Thoracic aorta (tissue), 2 donors: ENCODE measurements around the gene UVSSA. TPM values are rescaled to one million over a fixed set of nuclear protein-coding genes. Genes with fewer than 3 reads are reported as not detected.

Source experiments
- ATAC-seq: fragments of 150-250 bp; one replicate; pipeline ENCODE4 v1.8.0; 2017; ENCODE audit warnings: low read depth; ENCODE audit not compliant: insufficient number of reproducible peaks, low FRiP score
- DNase-seq: peaks from one replicate; pipeline ENCODE4 v3.0.0-alpha.2; 2020; ENCODE audit warnings: low spot score
- H3K27ac ChIP-seq, 2 donors: fragments of 200-600 bp; sonication (generic); 1 replicate in 1 of 2; 2 replicates in 1 of 2; pipeline ENCODE4 v1.5.1; 2016; ENCODE audit warnings: mild to moderate bottlenecking in 2 of 2, moderate library complexity in 2 of 2
- H3K27me3 ChIP-seq: fragments of 200-600 bp; sonication (generic); replicated peaks from 2 replicates; pipeline ENCODE4 v1.6.0; 2016; ENCODE audit warnings: mild to moderate bottlenecking; ENCODE audit not compliant: insufficient read depth
- H3K36me3 ChIP-seq: fragments of 200-600 bp; sonication (generic); one replicate; pipeline ENCODE4 v1.5.1; 2016
- H3K4me1 ChIP-seq, 2 donors: fragments of 200-600 bp; sonication (generic); 1 replicate in 1 of 2; 2 replicates in 1 of 2; pipeline versions ENCODE4 v1.5.1 to v1.6.0; 2016; ENCODE audit warnings: low read depth in 2 of 2, mild to moderate bottlenecking in 1 of 2; ENCODE audit not compliant: control insufficient read depth in 1 of 2
- H3K4me3 ChIP-seq: fragments of 200-600 bp; sonication (generic); 2 replicates; pipeline ENCODE4 v1.5.1; 2016; ENCODE audit warnings: mild to moderate bottlenecking
- H3K9me3 ChIP-seq: fragments of 200-600 bp; sonication (generic); 2 replicates; pipeline ENCODE4 v1.5.1; 2016
- total RNA-seq, 2 donors: library from RNA; depleted of rRNA; stranded (reverse); fragments of >200 nt; gene quantifications; one replicate each; pipeline versions ENCODE4 v1.1.0 to v1.2.3, GENCODE V29; 2016
- TF ChIP-seq, protein P1 (sequence below): fragments of 200-600 bp; sonication (generic); IDR thresholded peaks from one replicate; pipeline ENCODE4 v1.5.1; 2019; ENCODE audit warnings: antibody characterized with exemption

The UVSSA gene
- total RNA-seq, 2 donors from 2014 or later, result 23.3 to 29.0 TPM

DNA sequence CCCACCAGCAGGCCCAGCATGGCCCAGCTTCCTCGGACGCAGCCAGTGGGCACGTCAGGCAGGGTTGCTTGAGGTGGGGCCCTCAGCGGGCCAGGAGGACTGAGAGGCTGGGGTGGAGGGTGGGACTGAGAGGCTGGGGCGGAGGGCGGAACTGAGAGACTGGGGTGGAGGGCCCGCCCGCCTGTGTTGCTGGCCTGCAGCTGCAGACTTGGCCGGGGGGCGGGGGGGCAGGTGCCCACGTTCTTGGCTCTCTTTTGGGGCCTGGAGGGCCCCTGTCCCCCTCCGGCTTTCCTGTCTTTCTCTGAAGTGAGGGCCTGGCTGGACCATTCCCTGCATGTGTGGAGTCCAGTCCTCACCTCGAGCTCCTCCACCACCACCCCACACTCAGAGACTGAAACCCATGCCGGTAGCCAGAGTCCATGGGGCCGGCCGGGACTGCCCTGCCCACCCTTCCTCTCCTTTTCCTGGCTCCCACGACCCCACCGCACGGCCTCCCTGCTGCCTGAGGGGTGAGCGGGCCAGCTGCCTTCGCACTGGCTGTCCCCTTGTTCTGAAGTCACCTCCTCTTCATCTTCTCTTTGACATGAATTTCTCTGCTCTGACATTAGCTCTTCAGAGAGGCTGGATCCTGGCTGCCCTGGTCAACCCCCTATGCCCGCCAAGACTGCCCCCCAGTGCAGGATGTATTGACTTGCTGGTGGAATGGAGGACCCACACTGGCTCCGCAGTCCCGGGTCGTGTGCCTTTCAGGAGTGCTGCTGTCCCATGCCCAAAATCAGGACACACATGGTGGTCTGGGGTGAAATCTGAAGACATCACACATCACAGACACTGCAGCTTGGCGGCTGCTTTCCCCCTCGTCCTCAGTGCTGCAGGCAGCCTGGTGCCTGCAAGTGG, 69.3 kb downstream of the UVSSA start:
- H3K27ac ChIP-seq, result no peak overlapping the region
- H3K36me3 ChIP-seq, result no peaks in the 10 kb centered on the region
- no peaks in the 10 kb centered on the region for H3K4me1 ChIP-seq
- ATAC-seq (no peak), DNase-seq (no peak)
- H3K9me3 ChIP-seq, result no peaks in the 10 kb centered on the region
- TF ChIP-seq, protein P1, sequence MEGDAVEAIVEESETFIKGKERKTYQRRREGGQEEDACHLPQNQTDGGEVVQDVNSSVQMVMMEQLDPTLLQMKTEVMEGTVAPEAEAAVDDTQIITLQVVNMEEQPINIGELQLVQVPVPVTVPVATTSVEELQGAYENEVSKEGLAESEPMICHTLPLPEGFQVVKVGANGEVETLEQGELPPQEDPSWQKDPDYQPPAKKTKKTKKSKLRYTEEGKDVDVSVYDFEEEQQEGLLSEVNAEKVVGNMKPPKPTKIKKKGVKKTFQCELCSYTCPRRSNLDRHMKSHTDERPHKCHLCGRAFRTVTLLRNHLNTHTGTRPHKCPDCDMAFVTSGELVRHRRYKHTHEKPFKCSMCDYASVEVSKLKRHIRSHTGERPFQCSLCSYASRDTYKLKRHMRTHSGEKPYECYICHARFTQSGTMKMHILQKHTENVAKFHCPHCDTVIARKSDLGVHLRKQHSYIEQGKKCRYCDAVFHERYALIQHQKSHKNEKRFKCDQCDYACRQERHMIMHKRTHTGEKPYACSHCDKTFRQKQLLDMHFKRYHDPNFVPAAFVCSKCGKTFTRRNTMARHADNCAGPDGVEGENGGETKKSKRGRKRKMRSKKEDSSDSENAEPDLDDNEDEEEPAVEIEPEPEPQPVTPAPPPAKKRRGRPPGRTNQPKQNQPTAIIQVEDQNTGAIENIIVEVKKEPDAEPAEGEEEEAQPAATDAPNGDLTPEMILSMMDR, result no peak
- peaks cover 6% of the 10 kb centered on the region for H3K27me3 ChIP-seq
- no peak overlapping the region for H3K4me3 ChIP-seq

DNA sequence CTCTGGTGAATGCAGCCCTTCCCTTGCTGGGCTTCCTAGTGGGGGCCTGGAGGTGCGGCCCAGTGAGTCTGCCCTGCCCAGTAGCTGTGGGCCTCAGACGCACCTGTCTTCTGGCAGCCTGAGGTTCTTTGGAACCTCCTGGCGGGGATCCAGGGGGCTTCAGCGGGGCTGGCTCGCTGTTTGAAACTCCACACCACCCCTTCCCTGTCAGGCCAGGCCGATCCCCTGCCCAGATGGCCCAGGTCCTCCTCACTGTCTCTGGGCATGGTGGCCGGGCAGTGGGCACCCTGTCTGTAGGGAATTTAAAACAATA, 69.9 kb downstream of the UVSSA start:
- H3K4me3 ChIP-seq, result no peak overlapping the region
- TF ChIP-seq, protein P1, result no peak
- no peaks in the 10 kb centered on the region for H3K36me3 ChIP-seq
- ATAC-seq (no peak), DNase-seq (no peak)
- H3K9me3 ChIP-seq, result no peaks in the 10 kb centered on the region
- H3K27ac ChIP-seq, result no peak overlapping the region
- H3K27me3 ChIP-seq, result peaks cover 6% of the 10 kb centered on the region
- no peaks in the 10 kb centered on the region for H3K4me1 ChIP-seq

DNA sequence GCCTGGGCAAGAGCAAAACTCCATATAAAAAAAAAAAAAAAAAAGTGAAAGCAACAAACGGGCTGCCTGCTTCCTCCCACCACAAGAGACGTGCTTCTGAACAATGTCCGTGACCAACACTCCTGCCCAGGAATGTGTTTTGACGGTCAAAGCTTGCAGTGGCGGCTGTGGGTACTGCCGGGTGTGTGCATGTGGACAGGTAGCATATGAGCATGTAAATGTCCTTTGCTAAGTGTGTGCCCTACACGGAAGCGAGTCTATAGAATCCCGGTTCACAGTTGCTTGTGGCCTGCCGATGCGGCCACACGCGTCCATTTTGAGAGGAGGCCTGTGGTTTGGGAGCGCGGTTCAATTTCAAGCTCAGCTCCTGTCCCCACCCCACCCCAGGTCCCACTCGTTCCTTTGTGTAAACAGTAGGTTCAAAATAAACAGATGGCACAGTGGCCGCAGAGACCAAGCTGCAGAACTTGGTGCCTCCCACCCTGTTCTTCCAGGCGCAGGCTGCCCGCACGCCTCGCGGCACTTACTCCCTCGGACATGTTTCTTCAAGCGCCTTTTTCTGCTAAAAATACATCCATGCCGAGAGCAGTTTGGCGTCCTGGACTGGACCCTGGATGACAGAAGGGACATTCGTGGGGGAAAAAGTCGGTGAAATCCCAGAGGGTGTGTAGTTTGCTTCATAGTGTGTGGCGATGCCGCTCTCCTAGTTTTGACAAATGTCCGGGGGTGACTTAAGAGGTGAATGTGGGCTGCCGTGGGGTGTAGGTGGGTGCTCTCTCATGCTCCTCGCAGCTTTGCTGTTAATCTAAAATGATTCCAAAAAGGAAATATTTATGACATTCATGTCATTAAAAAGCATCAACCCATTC, 70.7 kb downstream of the UVSSA start:
- no peaks in the 10 kb centered on the region for H3K9me3 ChIP-seq
- no peak for DNase-seq
- no peak for ATAC-seq
- no peak overlapping the region for H3K27ac ChIP-seq
- TF ChIP-seq, protein P1, result no peak
- no peaks in the 10 kb centered on the region for H3K36me3 ChIP-seq
- no peak overlapping the region for H3K4me3 ChIP-seq
- H3K4me1 ChIP-seq, result no peaks in the 10 kb centered on the region
- H3K27me3 ChIP-seq, result peaks cover 6% of the 10 kb centered on the region

DNA sequence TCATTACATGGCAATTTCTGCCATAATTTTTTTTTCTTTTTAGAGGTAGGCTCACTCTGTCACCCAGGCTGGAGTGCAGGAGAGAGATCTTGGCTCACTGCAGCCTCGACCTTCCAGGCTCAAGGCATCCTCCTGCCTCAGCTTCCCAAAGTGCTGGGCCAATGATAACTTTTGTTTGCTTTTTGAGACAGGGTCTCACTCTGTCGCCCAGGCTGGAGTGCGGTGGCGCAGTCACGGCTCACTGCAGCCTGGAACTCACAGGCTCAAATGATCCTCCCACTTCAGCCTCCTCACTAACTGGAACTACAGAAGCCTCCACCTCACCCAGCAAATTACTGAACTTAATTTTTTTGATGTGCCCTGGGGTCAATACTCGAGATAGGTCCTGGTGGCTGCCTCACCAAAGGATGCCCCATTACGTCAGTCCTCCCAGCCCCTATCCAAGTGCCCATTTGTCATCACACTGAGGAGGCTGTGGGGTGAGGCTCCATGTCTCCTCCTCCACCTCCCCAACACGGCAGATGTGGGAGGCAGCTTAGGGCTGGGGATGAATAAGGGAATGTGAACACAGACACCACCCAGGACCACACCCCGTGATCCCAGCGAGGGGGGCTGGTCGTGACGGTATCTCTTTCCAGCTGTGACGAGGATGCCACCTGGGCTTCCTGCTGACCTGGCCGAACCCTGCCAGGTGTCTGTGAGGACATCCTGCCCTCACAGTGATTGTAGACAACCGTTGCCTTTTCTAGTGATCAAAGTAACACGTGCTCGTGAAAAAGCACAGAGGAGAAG, 71.7 kb downstream of the UVSSA start:
- no peaks in the 10 kb centered on the region for H3K9me3 ChIP-seq
- no peaks in the 10 kb centered on the region for H3K36me3 ChIP-seq
- peaks cover 6% of the 10 kb centered on the region for H3K27me3 ChIP-seq
- no peaks in the 10 kb centered on the region for H3K4me1 ChIP-seq
- ATAC-seq, result no peak
- TF ChIP-seq, protein P1, result no peak
- no peak overlapping the region for H3K4me3 ChIP-seq
- no peak overlapping the region for H3K27ac ChIP-seq
- DNase-seq, result no peak
